ENCODE data around the gene SNCB.

SNCB gene

GRCh38 chr5:176589039-176589769 lies 41.1 kb downstream of the SNCB start:
- no peak overlapping the region for H2AFZ ChIP-seq (ENCODE audit: low read length)
- H3K4me2 ChIP-seq (ENCODE audit: low read depth, low read length, poor library complexity, severe bottlenecking) = no peak overlapping the region
- H3K36me3 ChIP-seq (ENCODE audit: insufficient read depth, low read length) = no peaks in the 10 kb centered on the region
- H4K20me1 ChIP-seq (ENCODE audit: insufficient read depth, low read length, poor library complexity, severe bottlenecking) = no peaks in the 10 kb centered on the region
- H3K4me3 ChIP-seq (ENCODE audit: low read length, poor library complexity, severe bottlenecking) = no peak overlapping the region
- no peaks in the 10 kb centered on the region for H3K27me3 ChIP-seq (ENCODE audit: insufficient read depth, low read length, poor library complexity, severe bottlenecking)
- H3K9ac ChIP-seq (ENCODE audit: low read depth, low read length, poor library complexity, severe bottlenecking) = no peak overlapping the region
- H3K9me3 ChIP-seq (ENCODE audit: insufficient read depth, low read depth, low read length) = peaks cover 6% of the 10 kb centered on the region; the same call in 1 of the 2 replicates
- TF ChIP-seq EZH2phosphoT487 (IDR thresholded peaks at IDR 0.05; ENCODE audit: borderline replicate concordance) = no peak
- TF ChIP-seq, protein P1, sequence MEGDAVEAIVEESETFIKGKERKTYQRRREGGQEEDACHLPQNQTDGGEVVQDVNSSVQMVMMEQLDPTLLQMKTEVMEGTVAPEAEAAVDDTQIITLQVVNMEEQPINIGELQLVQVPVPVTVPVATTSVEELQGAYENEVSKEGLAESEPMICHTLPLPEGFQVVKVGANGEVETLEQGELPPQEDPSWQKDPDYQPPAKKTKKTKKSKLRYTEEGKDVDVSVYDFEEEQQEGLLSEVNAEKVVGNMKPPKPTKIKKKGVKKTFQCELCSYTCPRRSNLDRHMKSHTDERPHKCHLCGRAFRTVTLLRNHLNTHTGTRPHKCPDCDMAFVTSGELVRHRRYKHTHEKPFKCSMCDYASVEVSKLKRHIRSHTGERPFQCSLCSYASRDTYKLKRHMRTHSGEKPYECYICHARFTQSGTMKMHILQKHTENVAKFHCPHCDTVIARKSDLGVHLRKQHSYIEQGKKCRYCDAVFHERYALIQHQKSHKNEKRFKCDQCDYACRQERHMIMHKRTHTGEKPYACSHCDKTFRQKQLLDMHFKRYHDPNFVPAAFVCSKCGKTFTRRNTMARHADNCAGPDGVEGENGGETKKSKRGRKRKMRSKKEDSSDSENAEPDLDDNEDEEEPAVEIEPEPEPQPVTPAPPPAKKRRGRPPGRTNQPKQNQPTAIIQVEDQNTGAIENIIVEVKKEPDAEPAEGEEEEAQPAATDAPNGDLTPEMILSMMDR (conservative IDR thresholded peaks at IDR 0.05; ENCODE audit: low read length) = no peak
- no peaks in the 10 kb centered on the region for H3K79me2 ChIP-seq (ENCODE audit: insufficient read depth, low read length)
- no peaks in the 10 kb centered on the region for H3F3A ChIP-seq (ENCODE audit: low read depth)
- no peaks in the 10 kb centered on the region for H3K4me1 ChIP-seq (ENCODE audit: insufficient read depth, low read length, poor library complexity, severe bottlenecking)
- no peaks in the 10 kb centered on the region for H3K9me2 ChIP-seq (replicated peaks; ENCODE audit: low read depth, low read length)

DNA sequence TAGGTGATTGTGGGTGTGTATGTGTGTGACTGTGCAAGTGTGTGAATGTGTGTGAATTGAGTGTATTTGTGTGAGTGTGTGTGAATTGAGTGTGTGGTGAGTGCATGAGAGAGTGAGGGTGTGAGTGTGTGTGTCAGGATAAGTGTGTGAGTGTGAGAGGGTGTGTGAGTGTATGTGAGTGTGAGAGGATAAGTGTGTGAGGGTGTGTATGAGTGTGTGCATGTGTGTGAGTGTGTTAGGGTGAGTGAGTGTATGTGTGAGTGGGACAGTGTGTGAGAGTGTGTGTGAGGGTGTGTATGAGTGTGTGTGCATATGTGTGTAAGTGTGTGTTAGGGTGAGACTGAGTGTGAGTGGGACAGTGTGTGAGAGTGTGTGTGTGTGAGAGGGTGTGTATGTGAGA lies 42.0 kb downstream of the SNCB start:
- Histone ChIP-seq H3K4me3 (ENCODE audit: low read length, poor library complexity, severe bottlenecking) (no peak overlapping the region), H3K4me1 (ENCODE audit: insufficient read depth, low read length, poor library complexity, severe bottlenecking) (no peaks in the 10 kb centered on the region), H3K9me3 (ENCODE audit: insufficient read depth, low read depth, low read length) (peaks cover 6% of the 10 kb centered on the region; the same call in 1 of the 2 replicates), H3K27me3 (ENCODE audit: insufficient read depth, low read length, poor library complexity, severe bottlenecking) (no peaks in the 10 kb centered on the region), H2AFZ (ENCODE audit: low read length) (no peak overlapping the region), H3K36me3 (ENCODE audit: insufficient read depth, low read length) (no peaks in the 10 kb centered on the region), H3K9ac (ENCODE audit: low read depth, low read length, poor library complexity, severe bottlenecking) (no peak overlapping the region), H3K9me2 (replicated peaks; ENCODE audit: low read depth, low read length) (no peaks in the 10 kb centered on the region), H3K79me2 (ENCODE audit: insufficient read depth, low read length) (no peaks in the 10 kb centered on the region), H3K4me2 (ENCODE audit: low read depth, low read length, poor library complexity, severe bottlenecking) (no peak overlapping the region), H3F3A (ENCODE audit: low read depth) (no peaks in the 10 kb centered on the region), H4K20me1 (ENCODE audit: insufficient read depth, low read length, poor library complexity, severe bottlenecking) (no peaks in the 10 kb centered on the region)
- no peak for TF ChIP-seq EZH2phosphoT487 (IDR thresholded peaks at IDR 0.05; ENCODE audit: borderline replicate concordance)
- TF ChIP-seq, protein P1 (conservative IDR thresholded peaks at IDR 0.05; ENCODE audit: low read length) = no peak

GRCh38 chr5:176587398-176587797 lies 42.9 kb downstream of the SNCB start:
- Histone ChIP-seq H3K79me2 (ENCODE audit: insufficient read depth, low read length) (no peaks in the 10 kb centered on the region), H3K9me2 (replicated peaks; ENCODE audit: low read depth, low read length) (no peaks in the 10 kb centered on the region), H4K20me1 (ENCODE audit: insufficient read depth, low read length, poor library complexity, severe bottlenecking) (no peaks in the 10 kb centered on the region), H3K9me3 (ENCODE audit: insufficient read depth, low read depth, low read length) (peaks cover 6% of the 10 kb centered on the region; the same call in 1 of the 2 replicates), H3K4me1 (ENCODE audit: insufficient read depth, low read length, poor library complexity, severe bottlenecking) (no peaks in the 10 kb centered on the region), H3K36me3 (ENCODE audit: insufficient read depth, low read length) (no peaks in the 10 kb centered on the region), H3K4me2 (ENCODE audit: low read depth, low read length, poor library complexity, severe bottlenecking) (no peak overlapping the region), H3K27me3 (ENCODE audit: insufficient read depth, low read length, poor library complexity, severe bottlenecking) (no peaks in the 10 kb centered on the region), H2AFZ (ENCODE audit: low read length) (no peak overlapping the region), H3F3A (ENCODE audit: low read depth) (no peaks in the 10 kb centered on the region), H3K9ac (ENCODE audit: low read depth, low read length, poor library complexity, severe bottlenecking) (no peak overlapping the region), H3K4me3 (ENCODE audit: low read length, poor library complexity, severe bottlenecking) (no peak overlapping the region)
- TF ChIP-seq, protein P1 (conservative IDR thresholded peaks at IDR 0.05; ENCODE audit: low read length) = no peak
- no peak for TF ChIP-seq EZH2phosphoT487 (IDR thresholded peaks at IDR 0.05; ENCODE audit: borderline replicate concordance)

All from Loucy (cell line).